Measurements from ENCODE around the gene AEN.

DNA sequence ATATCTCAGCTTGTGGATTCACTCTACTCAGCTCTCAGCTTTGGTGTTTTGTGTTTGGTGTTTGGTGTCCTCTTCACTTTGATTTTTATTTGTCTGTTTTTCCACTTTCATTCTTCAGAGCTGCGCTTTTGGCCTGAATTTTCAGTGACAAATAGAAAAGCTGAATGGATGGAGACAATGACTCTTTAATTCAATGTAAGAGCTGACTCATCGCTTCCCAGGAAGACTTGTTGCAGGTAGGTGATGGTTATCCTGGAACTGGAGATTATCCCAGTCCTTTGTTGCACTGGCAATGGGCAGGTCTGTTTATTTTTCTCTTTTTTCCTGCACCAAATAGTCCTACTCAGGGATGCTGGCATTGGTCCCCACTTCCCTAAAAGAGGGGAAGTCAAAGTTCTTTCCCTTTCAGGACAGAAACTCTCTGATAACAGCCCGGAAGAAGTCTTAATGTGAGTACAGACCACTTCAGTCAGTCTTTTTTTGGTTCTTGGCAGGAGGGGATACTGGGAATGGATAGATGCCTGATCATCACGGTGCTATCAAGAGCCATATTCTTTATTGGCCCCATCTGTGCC, 12.4 kb upstream of the AEN start:
- TF ChIP-seq ZNF274 (IDR thresholded peaks at IDR 0.05; ENCODE audit: low read depth, low read length): no peak
- no peak for TF ChIP-seq SUZ12 (IDR thresholded peaks at IDR 0.05; ENCODE audit: extremely low read depth, insufficient read depth, insufficient read length)
- no peak for TF ChIP-seq YY1 (IDR thresholded peaks at IDR 0.05; ENCODE audit: insufficient read depth, insufficient read length)

Measured in NT2/D1 (cell line).